ENCODE data around the gene ALPP. TPM values are rescaled to one million over a fixed set of nuclear protein-coding genes. Genes with fewer than 3 reads are reported as not detected.

ALPP gene
- total and polyA plus RNA-seq, 2 of the 13 experiments (the other 11 are each of a cell fraction or from before 2014, with no cell fraction given): not detected

- Histone ChIP-seq H3K9me3 (ENCODE audit: low read length) (no peaks in the 10 kb centered on the region), H3K27ac (ENCODE audit: extremely low read length, insufficient read depth, low read length) (no peak overlapping the region), H3K27me3 (ENCODE audit: control insufficient read depth in 1 of 2, insufficient read depth in 2 of 2, low read length in 2 of 2) (peaks cover 0 to 10% of the 10 kb centered on the region in 2 experiments; a peak in 4 of 5 replicates), H3K4me2 (ENCODE audit: low read depth, low read length) (no peak overlapping the region), H4K20me1 (ENCODE audit: insufficient read depth, low read length) (no peaks in the 10 kb centered on the region), H2AFZ (ENCODE audit: low read length) (no peak overlapping the region), H3K4me1 (ENCODE audit: insufficient read depth, low read length) (peaks cover 7% of the 10 kb centered on the region), H3K9ac (ENCODE audit: insufficient read depth, low read depth, low read length) (no peak overlapping the region), H3K4me3 (replicated peaks in 1 of 3; ENCODE audit: insufficient read depth in 1 of 3, low read depth in 2 of 3, low read length in 3 of 3) (no peak overlapping the region), H3K79me2 (ENCODE audit: insufficient read depth, low read length) (no peaks in the 10 kb centered on the region), H3K36me3 (replicated peaks in 1 of 2; ENCODE audit: control insufficient read depth in 1 of 2, insufficient read depth in 2 of 2, low read length in 2 of 2) (no peaks in the 10 kb centered on the region)
- ChIA-PET POLR2A (no interaction called here), CTCF (ENCODE audit: low intra/inter-chr PET ratio, low total read pairs) (no interaction called here)
- DNase-seq (ENCODE audit: low spot score) (no peak), ATAC-seq (no peak), FAIRE-seq (no peak)
- 41% methylated on average over 3 of the region's 3 CpGs for WGBS (ENCODE audit: low lambda C conversion rate)
- TF ChIP-seq ZNF550 (CRISPR knock-in tag; IDR thresholded peaks at IDR 0.05; ENCODE audit: borderline replicate concordance) (no peak), ZSCAN29 (CRISPR knock-in tag; conservative IDR thresholded peaks at IDR 0.05) (no peak), ONECUT2 (CRISPR knock-in tag; IDR thresholded peaks at IDR 0.05) (no peak), ZNF17 (CRISPR knock-in tag; IDR thresholded peaks at IDR 0.05) (no peak), U2AF1 (optimal IDR thresholded peaks at IDR 0.05; ENCODE audit: low read depth, low read length) (no peak)
- BruUV-seq (replicated peaks): no TSS peak
- in situ Hi-C loops (cut with HindIII; ENCODE audit: extremely low pct_ligation_motif_present, low pct_unique_long_range_greater_than_20kb): no loop called here
- intact Hi-C loops (cut with micrococcal nuclease; ENCODE audit: unreplicated experiment): no loop called here
Observed at GRCh38 chr2:232402518-232402917, 24.0 kb downstream of the ALPP start.

GRCh38 chr2:232405943-232406510 is 27.5 kb downstream of the ALPP start:
- Histone ChIP-seq H4K20me1 (ENCODE audit: insufficient read depth, low read length) (no peaks in the 10 kb centered on the region), H3K27me3 (ENCODE audit: control insufficient read depth in 1 of 2, insufficient read depth in 2 of 2, low read length in 2 of 2) (peaks cover 0 to 13% of the 10 kb centered on the region in 2 experiments; a peak in 4 of 5 replicates), H3K27ac (ENCODE audit: extremely low read length, insufficient read depth, low read length) (no peak overlapping the region), H3K4me3 (replicated peaks in 1 of 3; ENCODE audit: insufficient read depth in 1 of 3, low read depth in 2 of 3, low read length in 3 of 3) (no peak overlapping the region), H3K4me1 (ENCODE audit: insufficient read depth, low read length) (peaks cover 11% of the 10 kb centered on the region), H3K4me2 (ENCODE audit: low read depth, low read length) (no peak overlapping the region), H3K36me3 (replicated peaks in 1 of 2; ENCODE audit: control insufficient read depth in 1 of 2, insufficient read depth in 2 of 2, low read length in 2 of 2) (no peaks in the 10 kb centered on the region), H3K9me3 (ENCODE audit: low read length) (no peaks in the 10 kb centered on the region), H3K79me2 (ENCODE audit: insufficient read depth, low read length) (no peaks in the 10 kb centered on the region), H3K9ac (ENCODE audit: insufficient read depth, low read depth, low read length) (no peak overlapping the region), H2AFZ (ENCODE audit: low read length) (no peak overlapping the region)
- WGBS (ENCODE audit: low lambda C conversion rate): 66% methylated on average over 7 of the region's 11 CpGs
- no peak for ATAC-seq
- no peak for FAIRE-seq
- no TSS peak for BruUV-seq (replicated peaks)
- in situ Hi-C loops (cut with HindIII; ENCODE audit: extremely low pct_ligation_motif_present, low pct_unique_long_range_greater_than_20kb) (no loop called here), intact Hi-C loops (cut with micrococcal nuclease; ENCODE audit: unreplicated experiment) (no loop called here)
- POLR2A ChIA-PET: no interaction called here
- DNase-seq (ENCODE audit: low spot score): no peak
- CTCF ChIA-PET (ENCODE audit: low intra/inter-chr PET ratio, low total read pairs): no interaction called here
- no peak for TF ChIP-seq ELF3 (CRISPR knock-in tag; IDR thresholded peaks at IDR 0.05)
- TF ChIP-seq MTF1 (CRISPR knock-in tag; IDR thresholded peaks at IDR 0.05): no peak
- TF ChIP-seq ZNF784 (CRISPR knock-in tag; IDR thresholded peaks at IDR 0.05; ENCODE audit: borderline replicate concordance): no peak
- no peak for TF ChIP-seq CSRNP2 (CRISPR knock-in tag; conservative IDR thresholded peaks at IDR 0.05; ENCODE audit: low read depth)
- no peak for TF ChIP-seq FOXP1 (IDR thresholded peaks at IDR 0.05)
- TF ChIP-seq FOXP1 (CRISPR knock-in tag; IDR thresholded peaks at IDR 0.05): no peak
- no peak for TF ChIP-seq MYC (CRISPR knock-in tag; IDR thresholded peaks at IDR 0.05; ENCODE audit: borderline replicate concordance)
- no peak for TF ChIP-seq HNRNPK (IDR thresholded peaks at IDR 0.05; ENCODE audit: low read depth, low read length, poor library complexity, severe bottlenecking)
- no peak for TF ChIP-seq SRSF1 (optimal IDR thresholded peaks at IDR 0.05; ENCODE audit: low read depth, low read length)
- TF ChIP-seq MATR3 (CRISPR knock-in tag; IDR thresholded peaks at IDR 0.05): no peak
- TF ChIP-seq ZNF615 (CRISPR knock-in tag; IDR thresholded peaks at IDR 0.05; ENCODE audit: borderline replicate concordance): no peak
- no peak for TF ChIP-seq YEATS2 (CRISPR knock-in tag; IDR thresholded peaks at IDR 0.05; ENCODE audit: borderline replicate concordance)
- TF ChIP-seq ZNF235 (CRISPR knock-in tag; IDR thresholded peaks at IDR 0.05; ENCODE audit: borderline replicate concordance): no peak
- TF ChIP-seq PCBP2 (optimal IDR thresholded peaks at IDR 0.05; ENCODE audit: low read depth, low read length, poor library complexity, severe bottlenecking): no peak
